GM18520 (cell line): ENCODE data around the gene PTPRS.

ENCODE experiments used
- ATAC-seq: cut with Tn5 transposase; IDR thresholded peaks from one replicate; pipeline ENCODE4 v1.9.1; 2021; ENCODE audit not compliant: unreplicated experiment

The PTPRS gene

DNA sequence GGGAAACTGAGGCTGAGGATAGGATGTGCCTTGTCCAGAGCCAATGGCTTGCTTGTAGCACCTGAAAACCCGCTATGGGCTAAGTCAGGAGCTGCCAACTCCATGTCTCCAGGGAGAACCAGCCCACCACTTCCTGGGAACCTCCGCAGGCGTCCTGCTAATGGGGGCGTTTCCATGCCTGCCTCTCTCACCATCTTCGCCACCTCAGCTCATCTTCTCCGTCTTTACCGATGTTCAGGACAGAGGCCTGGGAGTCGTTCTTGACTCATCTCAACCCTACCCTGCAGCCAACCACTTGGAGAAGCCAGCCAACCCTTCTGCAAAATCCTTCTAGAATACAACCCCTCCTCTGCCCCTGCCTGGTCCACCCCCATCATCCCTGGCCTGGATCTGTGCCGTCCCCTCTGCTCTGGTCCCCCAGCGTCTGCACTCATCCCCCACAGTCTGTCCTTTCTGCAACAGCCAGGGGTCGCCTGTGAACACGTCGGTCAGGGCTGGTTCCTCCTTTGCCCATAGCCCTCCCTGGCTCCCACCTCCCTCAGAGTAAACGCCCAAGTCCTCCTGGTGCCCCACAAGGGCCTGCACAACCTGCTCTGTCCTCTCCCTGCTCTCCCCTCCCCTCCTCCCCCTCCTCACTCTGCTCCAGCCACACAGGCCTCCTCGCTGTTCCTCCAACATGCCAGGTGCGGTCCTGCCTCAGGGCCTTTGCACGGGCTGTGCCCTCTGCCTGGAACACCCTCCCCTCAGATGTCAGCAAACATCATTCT, 31.0 kb downstream of the PTPRS start:
- ATAC-seq: no peak

DNA sequence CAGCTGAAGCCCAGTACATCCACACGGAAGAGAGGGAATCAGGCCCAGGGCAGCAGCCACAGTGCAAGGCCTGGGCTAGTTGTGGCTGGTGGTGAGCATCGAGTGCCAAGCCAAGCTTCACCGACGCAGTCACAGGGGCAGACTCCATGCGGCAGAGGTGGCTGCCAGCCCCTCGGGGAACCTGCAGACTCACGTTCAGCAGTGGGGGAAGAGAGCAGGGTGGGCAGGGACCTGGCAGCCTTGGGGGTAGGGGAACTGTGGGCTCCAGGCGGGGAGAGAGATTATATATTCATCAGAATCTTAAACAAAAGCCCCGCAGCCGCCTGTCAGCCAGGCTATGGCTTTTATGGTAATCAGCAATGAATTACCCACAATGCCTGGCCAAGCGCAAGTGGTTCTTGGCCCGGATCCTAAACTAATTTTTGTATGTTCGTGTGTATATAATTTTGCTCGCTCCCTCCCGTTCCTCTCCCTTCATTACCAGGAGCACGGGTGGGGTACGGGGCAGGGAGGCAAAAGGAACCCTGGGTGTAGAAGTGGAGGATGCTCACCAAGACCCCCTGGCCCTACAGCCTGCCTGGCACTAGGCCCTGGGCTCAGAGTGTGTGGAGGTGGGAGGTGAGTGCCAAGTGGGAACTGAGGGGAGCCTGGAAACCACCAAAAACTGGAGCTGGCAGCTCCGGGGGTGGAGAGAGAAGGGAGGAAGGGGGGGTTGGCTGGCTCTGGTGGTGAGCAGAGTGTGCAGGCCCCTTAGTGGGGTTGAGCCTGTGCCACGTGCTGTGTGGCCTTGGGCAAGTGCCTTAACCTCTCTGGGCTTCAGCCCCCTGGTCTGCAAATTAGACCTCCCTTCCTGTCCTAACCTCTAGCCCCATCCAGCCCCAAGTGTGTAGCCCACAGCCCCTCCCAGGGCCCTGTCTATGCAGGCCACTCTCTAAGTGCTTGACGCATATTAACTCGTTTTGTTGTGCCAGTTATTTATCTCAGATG, 31.9 kb downstream of the PTPRS start:
- no peak for ATAC-seq

DNA sequence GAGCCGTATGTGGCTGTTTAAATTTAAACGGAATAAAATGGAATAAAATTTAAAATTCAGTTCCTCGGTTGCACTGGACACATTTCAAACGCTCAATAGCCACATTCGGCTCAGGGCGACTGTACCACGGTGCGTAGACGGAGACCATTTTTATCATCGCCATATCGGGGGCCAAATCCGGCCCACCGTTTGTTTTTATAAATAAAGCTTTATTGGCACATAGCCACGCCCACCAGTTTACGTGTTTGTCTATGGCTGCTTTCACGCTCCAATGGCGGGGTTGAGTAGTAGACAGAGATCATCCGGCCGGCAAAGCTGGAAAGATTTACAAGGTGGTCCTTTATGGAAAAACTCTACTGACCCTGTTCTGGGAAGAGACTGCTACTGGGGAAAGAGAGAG, 33.0 kb downstream of the PTPRS start:
- no peak for ATAC-seq

DNA sequence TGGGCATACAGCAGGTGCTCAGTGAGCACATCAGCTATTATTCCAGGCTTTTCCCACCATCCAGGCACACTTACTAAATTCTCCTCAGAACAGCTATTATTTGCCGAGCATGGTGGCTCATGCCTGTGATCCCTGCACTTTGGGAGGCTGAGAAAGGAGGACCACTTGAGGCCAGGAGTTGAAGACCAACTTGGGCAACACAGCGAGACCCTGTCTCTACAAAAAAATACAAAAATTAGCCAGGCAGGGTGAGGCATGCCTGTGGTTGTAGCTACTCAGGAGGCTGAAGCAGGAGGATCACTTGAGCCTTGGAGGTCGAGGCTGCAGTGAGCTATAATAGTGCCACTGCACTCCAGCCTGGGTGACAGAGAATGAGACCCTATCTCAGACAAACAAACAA, 35.4 kb downstream of the PTPRS start:
- ATAC-seq: no peak

DNA sequence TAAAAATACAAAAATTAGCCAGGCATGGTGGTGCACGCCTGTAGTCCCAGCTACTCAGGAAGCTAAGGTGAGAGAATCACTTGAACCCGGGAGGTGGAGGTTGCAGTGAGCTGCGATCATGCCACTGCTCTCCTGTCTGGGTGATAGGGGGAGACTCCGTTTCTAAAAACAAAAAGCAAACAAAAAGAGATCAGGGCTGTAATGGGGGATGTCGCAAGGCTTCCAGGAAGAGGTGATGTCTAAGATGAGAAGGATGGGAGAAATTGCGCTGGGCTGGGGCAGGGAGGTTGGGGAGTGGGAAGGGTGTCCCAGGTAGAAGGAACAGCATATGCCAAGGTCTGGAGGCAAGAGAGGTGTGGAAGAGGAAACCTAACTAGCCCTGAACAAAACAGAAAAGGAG, 36.1 kb downstream of the PTPRS start:
- no peak for ATAC-seq

DNA sequence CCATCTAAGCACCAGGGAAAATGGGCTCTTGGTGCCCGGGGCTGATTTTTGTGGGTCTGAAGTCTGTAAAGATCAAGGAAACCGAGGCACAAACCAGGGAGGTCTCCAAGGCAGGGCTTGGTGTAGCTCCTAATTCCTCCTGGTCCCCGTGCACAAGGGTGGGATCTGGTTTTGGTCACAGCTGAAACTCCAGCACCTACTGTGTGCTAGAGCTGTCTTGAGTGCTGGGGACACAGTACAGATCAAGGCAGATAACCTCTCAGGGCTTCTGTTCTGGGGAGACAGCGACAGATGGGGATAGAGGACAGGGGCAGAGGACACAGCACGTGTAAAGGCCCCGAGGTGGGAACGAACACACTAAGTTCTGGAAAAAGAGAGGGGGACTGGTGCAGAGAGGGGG, 37.4 kb downstream of the PTPRS start:
- ATAC-seq: no peak

DNA sequence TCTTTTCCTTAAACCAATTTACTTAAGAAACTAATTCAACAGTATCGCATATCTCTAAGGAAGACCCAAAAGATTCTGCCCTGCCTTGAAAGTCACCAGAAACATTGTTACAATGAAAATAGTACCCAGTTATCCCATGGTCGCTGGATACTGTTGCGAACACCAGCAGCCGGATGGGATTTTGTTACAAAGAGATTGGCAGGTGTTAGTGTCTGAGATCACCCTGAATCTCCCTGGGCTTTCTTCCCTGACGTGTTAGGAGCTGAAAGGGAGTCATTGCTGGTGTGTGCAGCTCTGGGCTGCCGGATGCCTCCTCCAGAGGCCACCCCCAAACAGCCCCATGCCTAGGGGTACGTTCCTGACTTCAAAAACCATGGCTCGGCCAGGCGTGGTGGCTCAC, 38.2 kb downstream of the PTPRS start:
- ATAC-seq: no peak

DNA sequence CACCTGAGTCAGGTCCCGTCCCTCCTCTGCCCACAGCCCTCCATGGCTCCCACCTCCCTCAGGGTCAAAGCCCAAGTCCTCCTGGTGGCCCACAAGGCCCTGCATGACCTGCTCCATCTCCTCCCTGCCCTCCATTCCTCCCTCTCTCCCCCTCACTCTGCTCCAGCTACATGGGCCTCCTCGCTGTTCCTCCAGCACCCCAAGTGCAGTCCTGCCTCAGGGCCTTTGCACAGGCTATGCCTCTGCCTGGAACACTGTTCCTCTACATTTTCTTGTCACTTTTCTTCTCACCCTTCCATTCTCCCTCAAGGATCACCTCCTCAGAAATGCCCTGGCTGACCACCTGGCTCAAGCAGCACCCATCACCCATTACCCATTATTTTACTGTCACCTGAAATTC, 41.5 kb downstream of the PTPRS start:
- no peak for ATAC-seq

DNA sequence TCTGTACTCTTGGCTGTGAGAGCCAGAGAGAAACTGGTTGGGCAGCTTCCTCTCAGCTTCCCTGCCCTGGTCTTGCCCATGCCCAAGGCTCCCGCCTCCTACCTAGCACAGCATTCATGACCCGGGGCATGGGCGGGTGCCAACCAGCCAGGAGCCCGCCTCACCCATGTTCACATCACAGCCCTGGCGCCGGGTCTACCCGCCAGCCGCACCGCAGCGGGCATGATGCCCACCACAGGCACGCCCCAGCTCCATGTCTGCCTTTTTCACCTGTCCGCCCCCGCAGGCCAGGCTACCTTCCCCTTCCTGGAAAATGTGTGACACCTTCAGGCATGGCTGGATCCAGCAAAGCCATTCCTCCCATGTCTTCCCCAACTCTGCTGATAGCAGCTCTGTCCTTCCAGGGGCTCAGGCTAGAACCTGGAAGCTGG, 42.1 kb downstream of the PTPRS start:
- ATAC-seq: no peak

DNA sequence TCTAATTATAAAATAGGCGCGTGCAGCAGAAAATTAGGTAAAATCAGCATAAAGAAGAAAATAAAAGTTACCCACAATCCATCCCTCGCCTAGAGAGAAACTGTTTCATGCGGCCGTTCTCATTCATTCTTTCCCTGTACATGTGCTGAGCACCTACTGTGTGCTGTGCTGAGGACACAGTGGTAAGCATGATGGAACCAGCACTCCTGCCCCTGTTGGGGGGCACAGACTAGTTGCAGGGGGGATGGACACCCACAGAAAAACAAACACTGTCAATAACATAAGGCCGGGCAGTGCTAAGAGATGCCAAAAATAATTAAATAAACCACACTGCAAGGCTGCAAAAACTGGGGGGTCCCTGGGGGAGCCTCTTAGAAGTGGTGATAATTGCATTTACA, 43.3 kb downstream of the PTPRS start:
- no peak for ATAC-seq

DNA sequence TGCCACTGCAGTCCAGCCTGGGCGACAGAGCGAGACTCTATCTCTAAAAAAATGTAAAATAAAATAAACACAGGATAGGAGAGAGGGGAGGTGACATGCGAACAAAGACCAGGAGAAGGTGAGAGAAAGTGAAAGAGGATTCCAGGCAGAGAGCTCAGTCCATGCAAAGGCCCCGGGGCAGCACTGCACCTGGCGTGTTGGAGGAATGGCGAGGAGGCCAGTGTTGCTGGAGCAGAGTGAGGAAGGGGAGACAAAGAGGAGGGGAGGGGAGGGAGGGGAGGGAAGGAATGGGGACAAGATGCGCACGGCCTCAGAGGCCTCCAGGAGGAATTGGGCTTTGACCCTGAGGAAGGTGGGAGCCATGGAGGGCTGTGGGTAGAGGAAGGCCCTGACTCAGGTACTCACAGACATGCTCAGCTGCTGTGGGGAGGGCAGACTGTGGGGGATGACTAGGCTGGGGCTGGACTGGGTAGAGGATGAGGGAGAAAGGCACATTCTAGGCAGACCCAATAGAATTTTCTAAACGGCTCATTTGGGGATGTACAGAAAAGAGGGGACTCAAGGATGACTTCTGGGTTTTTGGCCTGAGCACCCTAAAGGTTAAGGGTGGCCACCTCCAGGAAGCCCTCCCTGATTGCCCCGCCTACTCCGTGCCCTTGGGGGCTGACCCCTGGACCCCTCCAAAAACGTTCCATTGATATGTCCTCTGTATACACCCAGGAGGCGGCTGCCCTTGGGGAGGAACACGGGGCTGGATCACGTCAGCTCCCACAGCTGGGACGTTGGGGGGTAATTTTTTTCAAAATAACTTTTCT, 43.9 kb downstream of the PTPRS start:
- no peak for ATAC-seq

DNA sequence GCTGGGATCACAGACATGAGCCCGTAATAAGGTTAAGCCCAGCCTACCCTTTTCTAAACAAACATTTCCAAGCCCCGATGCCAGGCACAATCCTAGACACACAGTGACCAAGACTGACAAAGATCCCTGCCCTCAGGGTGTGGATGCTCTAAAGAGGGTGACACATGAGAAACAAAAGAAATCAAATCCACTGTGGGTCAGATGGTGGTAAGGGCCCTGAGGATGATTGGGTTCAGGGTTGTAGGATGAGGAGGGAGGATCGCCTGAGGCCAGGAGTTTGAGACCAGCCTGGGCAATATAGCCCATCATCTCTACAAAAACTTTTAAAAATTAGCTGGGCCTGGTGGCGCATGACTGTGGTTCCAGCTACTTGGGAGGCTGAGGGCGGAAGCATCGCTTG, 44.6 kb downstream of the PTPRS start:
- no peak for ATAC-seq

DNA sequence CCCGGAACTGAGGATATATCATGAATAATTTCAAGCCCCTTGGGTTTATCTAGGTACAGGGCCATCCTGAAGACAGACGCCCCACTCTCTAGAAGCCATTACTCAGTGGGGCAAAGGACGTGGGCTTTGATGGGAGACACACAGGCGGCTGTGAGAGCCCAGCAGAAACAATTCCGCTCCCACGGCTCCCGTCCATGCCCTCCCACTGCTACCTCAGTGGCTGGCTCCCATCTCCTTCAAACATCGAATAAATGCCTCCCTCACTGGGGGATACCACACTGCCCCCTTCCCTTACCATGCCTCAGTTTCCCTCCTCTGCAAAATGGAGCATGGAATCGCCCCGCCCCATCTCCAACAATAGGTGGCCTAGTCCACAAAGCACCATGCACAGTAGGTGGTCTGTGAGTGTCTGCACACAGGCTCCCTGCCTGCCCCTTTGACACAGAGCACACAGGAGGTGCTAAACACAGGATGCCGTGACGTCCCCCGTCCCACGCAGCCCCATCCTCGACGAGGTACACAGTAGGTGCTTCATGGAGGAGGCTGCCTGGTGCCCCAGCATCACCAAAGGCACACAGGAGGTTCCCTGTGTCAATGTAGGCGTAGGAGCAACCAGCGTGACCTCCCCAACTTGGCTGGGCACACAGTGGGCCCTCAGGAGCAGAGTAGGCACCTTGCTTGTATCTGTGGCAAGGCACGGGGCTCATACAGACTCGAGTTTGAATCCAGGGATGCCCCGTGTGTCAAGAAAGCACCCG, 46.0 kb downstream of the PTPRS start:
- no peak for ATAC-seq

DNA sequence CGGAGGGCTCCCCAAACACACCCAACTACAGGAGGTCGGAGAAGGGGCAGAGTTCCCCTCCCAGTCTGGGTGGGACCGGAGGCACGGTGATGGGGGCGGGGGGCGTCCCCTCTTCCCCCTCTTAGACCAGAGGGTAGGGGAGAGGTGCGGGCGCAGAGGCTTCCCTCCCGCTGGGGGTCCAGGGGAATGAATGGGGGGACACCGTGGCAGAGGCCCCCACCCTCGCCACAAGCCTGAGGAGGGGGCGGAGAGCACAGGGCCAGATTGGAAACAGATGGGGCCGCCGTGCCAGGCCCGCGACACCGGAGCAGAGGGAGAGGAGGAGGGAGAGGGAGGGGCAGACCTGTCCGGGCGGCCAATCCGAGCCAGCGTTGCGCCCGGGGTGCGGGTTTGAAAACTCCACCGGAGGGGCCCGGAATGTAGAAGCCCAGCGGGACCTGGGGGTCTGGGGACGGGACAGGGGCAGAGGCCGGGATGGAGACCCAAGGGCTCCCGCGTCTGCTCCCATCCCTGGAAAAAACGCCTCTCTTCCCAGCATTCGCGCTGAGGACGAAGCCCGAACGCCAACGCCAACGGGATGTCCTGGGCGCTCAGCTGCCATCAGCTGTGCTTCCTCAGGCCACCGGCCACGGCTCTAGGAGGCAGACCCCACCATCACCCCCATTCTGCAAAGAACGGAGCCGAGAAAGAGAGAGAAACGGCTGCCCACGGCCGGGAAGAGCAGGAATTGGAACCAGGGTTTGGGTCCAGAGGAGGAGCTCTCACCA, 46.8 kb downstream of the PTPRS start:
- ATAC-seq: no peak

DNA sequence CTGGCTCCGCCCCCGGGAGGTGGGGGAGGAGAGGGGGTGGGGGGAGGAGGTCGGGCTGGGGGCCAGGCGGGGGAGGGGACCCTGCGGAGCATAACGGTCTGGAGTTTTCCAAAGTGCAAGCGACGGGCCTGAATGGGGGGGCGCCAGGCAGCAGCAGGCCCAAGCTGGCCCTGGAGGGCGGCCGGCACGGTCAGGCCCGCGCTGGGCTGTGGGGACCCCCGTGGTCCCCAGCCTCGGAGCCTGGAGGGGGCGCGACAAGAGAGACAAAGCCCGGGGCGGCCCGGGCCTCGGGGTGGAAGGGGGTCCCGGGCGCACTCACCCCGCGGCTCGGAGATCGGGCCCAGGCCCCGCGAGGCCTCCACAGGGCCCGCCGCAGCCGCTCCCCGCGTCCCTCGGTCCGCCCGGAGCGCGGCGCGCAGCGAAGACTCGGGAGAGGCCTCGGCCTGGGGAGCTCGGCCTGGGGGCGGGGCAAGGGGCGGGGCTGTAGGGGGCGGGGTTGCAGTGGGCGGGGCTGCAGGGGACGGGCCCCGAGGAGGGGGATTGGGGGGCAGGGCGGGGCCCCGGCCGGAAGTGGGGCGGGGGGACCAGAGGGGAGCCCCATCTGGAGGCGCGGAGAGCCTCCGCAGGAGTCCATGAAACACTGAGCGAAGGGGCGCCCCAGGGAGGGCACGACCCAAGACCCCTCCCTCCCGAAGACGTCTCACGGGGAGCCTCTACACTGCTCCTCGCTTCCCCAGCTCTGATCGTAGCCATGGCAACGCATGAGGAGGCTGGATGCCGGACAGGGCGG, 47.6 kb downstream of the PTPRS start:
- ATAC-seq: no peak

DNA sequence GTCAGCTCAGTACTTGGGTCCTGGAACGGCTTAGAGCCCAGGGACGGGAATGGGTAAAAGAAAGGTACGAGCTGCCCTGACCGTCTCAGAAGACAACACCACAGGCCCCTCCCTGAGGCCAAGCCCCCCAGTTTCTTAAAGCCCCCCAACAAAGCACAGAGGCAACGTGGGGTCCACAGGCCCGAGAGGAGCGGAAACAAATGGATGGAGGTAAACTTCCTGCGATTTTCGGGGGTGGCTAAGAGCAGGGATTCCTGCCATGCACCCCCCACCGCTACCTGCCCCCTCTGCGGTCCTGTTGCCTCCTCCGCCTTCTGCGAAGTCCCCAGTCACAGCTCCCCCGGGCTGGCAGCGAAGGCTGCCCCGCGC, 48.2 kb downstream of the PTPRS start:
- no peak for ATAC-seq

DNA sequence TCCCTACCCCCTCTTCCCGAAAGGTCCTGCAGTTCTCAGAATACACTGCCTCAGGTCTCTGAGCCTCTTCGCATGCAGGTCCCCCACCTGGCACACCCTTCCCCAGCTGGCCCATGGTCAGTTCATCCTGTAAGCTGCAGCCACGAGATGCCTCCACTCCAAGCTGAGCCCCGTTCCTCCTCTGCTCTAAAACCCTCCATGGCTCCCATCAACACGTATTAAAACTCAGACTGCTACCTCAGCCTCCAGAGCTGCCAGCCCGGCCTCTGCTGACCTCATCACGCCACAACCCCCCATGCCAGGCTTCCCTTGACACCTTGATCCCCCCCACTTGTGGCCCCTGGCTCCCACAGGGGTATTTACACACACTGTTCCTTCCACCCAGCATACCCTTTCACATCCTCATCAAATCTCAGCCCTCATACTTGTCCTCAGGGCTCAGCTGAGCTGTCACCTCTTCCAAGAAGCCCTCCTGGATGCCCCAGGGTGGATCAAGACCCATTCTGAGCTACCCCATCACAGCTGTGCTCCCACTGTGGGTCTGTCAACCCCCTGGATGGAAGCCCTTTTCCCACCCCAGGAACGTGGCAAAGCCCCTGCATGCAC, 48.9 kb downstream of the PTPRS start:
- ATAC-seq: no peak
